HepG2 (cell line): ENCODE results near the gene MECR. TPM values are rescaled to one million over a fixed set of nuclear protein-coding genes. Genes with fewer than 3 reads are reported as not detected.

Source experiments
- AKAP8 ChIP-seq: sonication (generic); formaldehyde crosslinking; IDR thresholded peaks from 2 replicates; pipeline ENCODE4 v1.5.1; 2020; ENCODE audit warnings: mild to moderate bottlenecking, missing genetic modification reagents
- DZIP1 ChIP-seq: sonication (generic); formaldehyde crosslinking; IDR thresholded peaks from 2 replicates; pipeline ENCODE4 v1.5.0; 2020; ENCODE audit warnings: mild to moderate bottlenecking, missing genetic modification reagents
- GLMP ChIP-seq: sonication (generic); formaldehyde crosslinking; IDR thresholded peaks from 2 replicates; pipeline ENCODE4 v1.9.0; 2021; ENCODE audit warnings: missing genetic modification reagents, mild to moderate bottlenecking, borderline replicate concordance
- GMEB1 ChIP-seq: sonication (generic); formaldehyde crosslinking; IDR thresholded peaks from 2 replicates; pipeline ENCODE4 v1.5.1; 2020; ENCODE audit warnings: missing genetic modification reagents, mild to moderate bottlenecking, borderline replicate concordance
- RBM22 ChIP-seq: fragments of 200-400 bp; formaldehyde crosslinking; optimal IDR thresholded peaks from 2 replicates; pipeline ENCODE3; 2017; ENCODE audit warnings: mild to moderate bottlenecking, low read length, moderate library complexity
- WIZ ChIP-seq: sonication (generic); formaldehyde crosslinking; IDR thresholded peaks from 2 replicates; pipeline ENCODE4 v1.5.1; 2020; ENCODE audit warnings: mild to moderate bottlenecking, missing genetic modification reagents
- ZMYM2 ChIP-seq: sonication (generic); formaldehyde crosslinking; IDR thresholded peaks from 2 replicates; pipeline ENCODE4 v1.8.0; 2022; ENCODE audit warnings: mild to moderate bottlenecking, missing genetic modification reagents
- ZNF441 ChIP-seq: sonication (generic); formaldehyde crosslinking; IDR thresholded peaks from 2 replicates; pipeline ENCODE4 v1.7.0; 2021; ENCODE audit warnings: missing genetic modification reagents, borderline replicate concordance
- polyA plus RNA-seq, 8 experiments: library from polyadenylated mRNA; depleted of rRNA in 3 of 8; stranded (reverse) in 7 of 8; unstranded in 1 of 8; fragments of >200 nt; fragmentation: Illumina TruSeq in 4 of 8; extraction: Trizol in 4 of 8; gene quantifications; 2 replicates each; pipeline versions ENCODE4 v1.2.1 to v1.2.3, GENCODE V29; 2011 to 2016; ENCODE audit warnings: low read depth in 4 of 8, missing spikeins in 1 of 8, mixed read lengths in 1 of 8; ENCODE audit not compliant: insufficient read depth in 1 of 8
- total RNA-seq, 5 experiments: library from RNA; depleted of rRNA; stranded (reverse); fragments of >200 nt; fragmentation: Illumina TruSeq; extraction: Trizol; gene quantifications; 2 replicates each; pipeline ENCODE4 v1.2.3, GENCODE V29; 2016; ENCODE audit warnings: low read depth in 1 of 5
- TF ChIP-seq, protein P1 (sequence below): sonication (generic); formaldehyde crosslinking; IDR thresholded peaks from 2 replicates; pipeline ENCODE4 v1.4.0; 2020; ENCODE audit warnings: missing genetic modification reagents
- TF ChIP-seq, protein P2 (sequence below): IDR thresholded peaks from 2 replicates; pipeline ENCODE4 v1.6.1; 2016; ENCODE audit warnings: missing biosample characterization, missing genetic modification reagents, low read depth

Gene MECR
- total and polyA plus RNA-seq, 2 of the 13 experiments (the other 11 are each of a cell fraction or from before 2014, with no cell fraction given), result 18.8 to 24.9 TPM

DNA sequence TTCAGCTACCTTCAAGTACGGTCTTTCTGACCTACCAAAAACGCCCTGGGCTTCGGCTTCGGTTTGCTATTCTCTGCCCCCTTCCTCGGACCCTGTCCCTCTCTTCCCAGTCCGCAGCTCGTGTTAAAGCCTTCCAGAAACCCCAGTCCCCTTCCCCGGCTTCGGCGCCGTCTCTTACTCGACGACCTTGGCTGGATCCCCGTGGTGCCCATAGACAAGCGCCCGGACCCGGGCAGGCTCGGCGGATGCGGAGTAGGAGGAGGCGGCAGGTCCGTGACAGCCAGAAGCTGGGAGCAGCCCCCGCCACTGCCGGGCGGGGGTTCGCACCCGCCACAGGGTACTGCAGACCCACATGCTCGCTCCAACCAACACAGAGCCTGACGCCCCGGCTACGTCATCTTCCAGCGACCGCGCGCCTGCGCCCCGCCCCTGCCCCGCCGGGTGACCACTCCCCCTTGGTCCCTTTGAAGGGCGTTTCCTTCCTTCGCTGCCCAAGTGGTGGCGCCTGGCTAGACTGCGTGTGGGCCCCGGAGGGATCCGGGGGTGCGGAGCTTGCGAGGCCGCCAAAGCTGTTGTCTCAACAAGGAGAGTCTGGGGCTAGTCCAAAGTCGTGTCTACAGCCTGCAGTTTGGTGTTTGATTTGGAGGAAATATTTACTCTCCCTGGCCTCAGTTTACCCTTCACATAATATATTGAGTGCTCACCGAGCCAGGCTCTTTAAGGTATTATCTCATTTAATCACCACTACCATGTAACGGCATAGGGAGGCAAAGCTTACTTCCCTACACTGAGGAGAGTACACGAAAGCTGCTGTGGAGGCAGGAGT is at the start of gene MECR (continued):
- TF ChIP-seq, protein P1, sequence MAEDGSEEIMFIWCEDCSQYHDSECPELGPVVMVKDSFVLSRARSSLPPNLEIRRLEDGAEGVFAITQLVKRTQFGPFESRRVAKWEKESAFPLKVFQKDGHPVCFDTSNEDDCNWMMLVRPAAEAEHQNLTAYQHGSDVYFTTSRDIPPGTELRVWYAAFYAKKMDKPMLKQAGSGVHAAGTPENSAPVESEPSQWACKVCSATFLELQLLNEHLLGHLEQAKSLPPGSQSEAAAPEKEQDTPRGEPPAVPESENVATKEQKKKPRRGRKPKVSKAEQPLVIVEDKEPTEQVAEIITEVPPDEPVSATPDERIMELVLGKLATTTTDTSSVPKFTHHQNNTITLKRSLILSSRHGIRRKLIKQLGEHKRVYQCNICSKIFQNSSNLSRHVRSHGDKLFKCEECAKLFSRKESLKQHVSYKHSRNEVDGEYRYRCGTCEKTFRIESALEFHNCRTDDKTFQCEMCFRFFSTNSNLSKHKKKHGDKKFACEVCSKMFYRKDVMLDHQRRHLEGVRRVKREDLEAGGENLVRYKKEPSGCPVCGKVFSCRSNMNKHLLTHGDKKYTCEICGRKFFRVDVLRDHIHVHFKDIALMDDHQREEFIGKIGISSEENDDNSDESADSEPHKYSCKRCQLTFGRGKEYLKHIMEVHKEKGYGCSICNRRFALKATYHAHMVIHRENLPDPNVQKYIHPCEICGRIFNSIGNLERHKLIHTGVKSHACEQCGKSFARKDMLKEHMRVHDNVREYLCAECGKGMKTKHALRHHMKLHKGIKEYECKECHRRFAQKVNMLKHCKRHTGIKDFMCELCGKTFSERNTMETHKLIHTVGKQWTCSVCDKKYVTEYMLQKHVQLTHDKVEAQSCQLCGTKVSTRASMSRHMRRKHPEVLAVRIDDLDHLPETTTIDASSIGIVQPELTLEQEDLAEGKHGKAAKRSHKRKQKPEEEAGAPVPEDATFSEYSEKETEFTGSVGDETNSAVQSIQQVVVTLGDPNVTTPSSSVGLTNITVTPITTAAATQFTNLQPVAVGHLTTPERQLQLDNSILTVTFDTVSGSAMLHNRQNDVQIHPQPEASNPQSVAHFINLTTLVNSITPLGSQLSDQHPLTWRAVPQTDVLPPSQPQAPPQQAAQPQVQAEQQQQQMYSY (CRISPR knock-in tag), result no peak
- TF ChIP-seq DZIP1 (CRISPR knock-in tag) (no peak), AKAP8 (CRISPR knock-in tag) (0 out of 2 replicates have a peak, but pooled peaks have one; percentile 24), RBM22 (no peak), ZNF441 (CRISPR knock-in tag) (peak; percentile 74; the same call in 1 of the 2 replicates), GLMP (no peak), ZMYM2 (CRISPR knock-in tag) (no peak), WIZ (CRISPR knock-in tag) (no peak), GMEB1 (peak; percentile 66; the same call in 1 of the 2 replicates)
- TF ChIP-seq, protein P2, sequence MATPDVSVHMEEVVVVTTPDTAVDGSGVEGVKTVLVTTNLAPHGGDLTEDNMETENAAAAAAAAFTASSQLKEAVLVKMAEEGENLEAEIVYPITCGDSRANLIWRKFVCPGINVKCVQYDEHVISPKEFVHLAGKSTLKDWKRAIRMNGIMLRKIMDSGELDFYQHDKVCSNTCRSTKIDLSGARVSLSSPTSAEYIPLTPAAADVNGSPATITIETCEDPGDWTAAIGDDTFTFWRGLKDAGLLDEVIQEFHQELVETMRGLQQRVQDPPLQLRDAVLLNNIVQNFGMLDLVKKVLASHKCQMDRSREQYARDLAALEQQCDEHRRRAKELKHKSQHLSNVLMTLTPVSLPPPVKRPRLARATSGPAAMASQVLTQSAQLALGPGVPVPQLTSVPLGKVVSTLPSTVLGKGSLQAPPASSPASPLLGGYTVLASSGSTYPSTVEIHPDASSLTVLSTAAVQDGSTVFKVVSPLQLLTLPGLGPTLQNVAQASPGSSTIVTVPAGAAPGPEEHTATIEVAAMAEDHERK (CRISPR knock-in tag), result no peak
